ENCODE results near the gene ATP6V0E1.
A peak's percentile ranks its signal among the peaks of the same experiment; 100 is the strongest.

ATP6V0E1 gene

DNA sequence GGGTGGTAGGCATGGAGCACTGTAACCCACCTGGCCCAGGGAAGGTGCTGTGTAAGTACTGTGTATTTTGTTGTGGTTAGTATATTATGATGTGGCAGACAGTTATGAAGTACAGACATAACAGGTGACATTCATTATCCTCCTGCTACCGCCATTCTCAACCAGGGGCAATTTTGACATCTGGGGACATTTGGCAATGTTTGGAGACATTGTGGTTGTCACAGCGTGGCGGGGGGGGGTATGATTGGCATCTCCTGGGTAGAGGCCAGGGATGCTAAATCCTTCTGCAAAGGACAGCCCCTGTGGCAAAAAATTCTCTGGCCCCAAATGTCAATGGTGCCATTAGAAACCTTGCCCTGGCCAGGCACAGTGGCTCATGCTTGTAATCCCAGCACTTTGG, 34.1 kb upstream of the ATP6V0E1 start:
- ATAC-seq (replicated peaks) (no peak), DNase-seq (no peak)
- H3K27me3 Mint-ChIP-seq: no peaks in the 10 kb centered on the region
- no peak overlapping the region for H3K27ac Mint-ChIP-seq
- H3K4me1 Mint-ChIP-seq (ENCODE audit: low read depth in 2 of 2): peaks cover 3 to 8% of the 10 kb centered on the region in 2 donors
- H3K36me3 Mint-ChIP-seq (ENCODE audit: insufficient read depth): peaks cover 24% of the 10 kb centered on the region
- H3K4me3 Mint-ChIP-seq: no peak overlapping the region
- H3K9me3 Mint-ChIP-seq: no peaks in the 10 kb centered on the region

DNA sequence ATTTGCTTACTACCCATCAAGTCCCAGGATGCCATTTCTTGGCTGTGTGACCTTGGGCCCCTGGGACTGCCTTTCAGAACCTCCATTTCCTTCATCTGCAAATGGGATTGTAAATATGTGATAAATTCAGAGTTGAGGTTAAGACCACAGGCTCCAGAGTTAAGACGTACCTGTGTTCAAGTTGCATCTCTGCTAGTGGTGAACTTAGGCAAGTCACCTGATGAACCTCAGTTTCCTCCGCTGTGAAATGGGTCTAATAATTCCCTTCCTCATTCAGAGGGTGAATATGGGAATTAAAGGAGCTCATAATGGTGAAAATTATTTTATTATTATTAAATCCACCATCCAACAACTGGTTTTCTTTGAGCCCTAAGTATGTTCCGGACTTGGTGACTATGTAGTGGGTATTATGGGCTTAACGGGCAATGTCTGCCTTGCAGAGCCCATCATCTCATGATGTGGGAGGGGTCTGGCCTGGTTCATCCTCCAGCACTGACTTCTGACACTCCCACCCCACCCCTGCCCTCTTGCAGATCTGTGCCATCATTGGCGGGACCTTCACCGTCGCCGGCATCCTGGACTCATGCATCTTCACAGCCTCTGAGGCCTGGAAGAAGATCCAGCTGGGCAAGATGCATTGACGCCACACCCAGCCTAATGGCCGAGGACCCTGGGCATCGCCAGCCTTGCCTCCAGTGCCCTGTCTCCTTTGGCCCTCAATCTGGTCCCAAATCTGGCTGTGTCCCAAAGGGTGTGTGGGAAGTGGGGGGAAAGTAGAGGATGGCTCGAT, 33.2 kb upstream of the ATP6V0E1 start:
- no peaks in the 10 kb centered on the region for H3K27me3 Mint-ChIP-seq
- ATAC-seq (replicated peaks): no peak
- no peak overlapping the region for H3K27ac Mint-ChIP-seq
- peaks cover 20% of the 10 kb centered on the region for H3K36me3 Mint-ChIP-seq (ENCODE audit: insufficient read depth)
- no peaks in the 10 kb centered on the region for H3K9me3 Mint-ChIP-seq
- H3K4me1 Mint-ChIP-seq (ENCODE audit: low read depth in 2 of 2): peaks cover 5 to 8% of the 10 kb centered on the region in 2 donors
- no peak for DNase-seq
- no peak overlapping the region for H3K4me3 Mint-ChIP-seq

DNA sequence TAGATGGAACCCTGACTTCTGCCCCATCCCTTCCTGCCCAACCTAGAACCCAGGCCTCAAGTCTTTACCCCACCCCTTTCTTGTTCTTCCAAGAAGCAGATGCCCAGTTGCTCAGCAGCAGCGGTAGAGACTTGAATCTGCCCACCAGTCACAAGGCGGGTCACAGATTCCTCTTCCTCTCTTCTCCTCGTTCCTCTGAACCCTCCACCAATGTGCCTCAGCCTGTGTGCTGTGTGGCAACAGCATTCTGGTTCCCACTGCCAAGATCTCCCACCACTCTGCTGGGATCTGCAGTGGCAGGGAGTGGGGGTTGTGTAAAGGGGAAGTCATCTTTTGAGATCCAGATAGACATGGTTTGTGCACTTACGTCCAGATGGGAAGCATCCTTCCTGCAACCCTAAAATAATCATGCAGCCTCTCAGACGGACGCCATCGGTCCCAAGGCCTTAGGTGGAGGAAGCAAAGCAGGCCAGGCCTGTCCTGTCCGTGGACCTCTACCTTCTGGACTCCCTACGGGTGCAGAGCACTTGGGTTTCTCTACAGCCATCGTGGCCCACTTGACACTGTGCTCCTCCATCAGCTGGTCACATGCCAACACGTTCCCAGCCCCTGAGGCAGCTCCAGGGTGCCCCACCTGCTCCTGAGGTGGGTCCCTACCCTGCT, 32.1 kb upstream of the ATP6V0E1 start:
- Mint-ChIP-seq H3K27me3 (no peaks in the 10 kb centered on the region), H3K9me3 (no peaks in the 10 kb centered on the region), H3K36me3 (ENCODE audit: insufficient read depth) (peaks cover 16% of the 10 kb centered on the region), H3K4me3 (no peak overlapping the region), H3K4me1 (ENCODE audit: low read depth in 2 of 2) (peaks cover 2 to 4% of the 10 kb centered on the region in 2 donors), H3K27ac (no peak overlapping the region)
- ATAC-seq (replicated peaks) (no peak), DNase-seq (no peak)

DNA sequence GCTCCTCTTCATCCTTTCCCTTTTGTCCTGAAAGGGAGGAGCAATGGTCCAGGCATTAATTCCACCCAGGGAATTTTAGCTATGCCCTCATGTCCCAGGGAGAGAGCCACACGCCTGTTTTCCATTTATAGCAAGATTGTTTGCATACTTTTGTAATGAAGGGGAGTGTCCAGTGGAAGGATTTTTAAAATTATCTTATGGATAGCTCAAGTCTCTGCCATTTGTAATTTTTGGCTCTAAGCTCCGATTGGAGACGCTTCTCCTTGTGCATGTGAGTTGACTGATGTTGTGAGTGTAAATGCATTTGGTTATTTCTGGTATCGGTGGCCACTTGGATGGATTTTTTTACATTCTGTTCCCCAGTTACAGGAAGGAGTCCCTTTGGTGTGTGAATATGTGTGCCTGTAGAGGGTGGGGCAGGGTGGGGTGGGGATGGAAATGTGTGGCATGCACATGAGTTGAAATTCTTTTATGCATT, 31.5 kb upstream of the ATP6V0E1 start:
- Mint-ChIP-seq H3K4me1 (ENCODE audit: low read depth in 2 of 2) (peaks cover 2 to 4% of the 10 kb centered on the region in 2 donors), H3K4me3 (no peak overlapping the region), H3K9me3 (no peaks in the 10 kb centered on the region), H3K27me3 (no peaks in the 10 kb centered on the region), H3K27ac (no peak overlapping the region), H3K36me3 (ENCODE audit: insufficient read depth) (peaks cover 13% of the 10 kb centered on the region)
- no peak for DNase-seq
- ATAC-seq (replicated peaks): no peak

DNA sequence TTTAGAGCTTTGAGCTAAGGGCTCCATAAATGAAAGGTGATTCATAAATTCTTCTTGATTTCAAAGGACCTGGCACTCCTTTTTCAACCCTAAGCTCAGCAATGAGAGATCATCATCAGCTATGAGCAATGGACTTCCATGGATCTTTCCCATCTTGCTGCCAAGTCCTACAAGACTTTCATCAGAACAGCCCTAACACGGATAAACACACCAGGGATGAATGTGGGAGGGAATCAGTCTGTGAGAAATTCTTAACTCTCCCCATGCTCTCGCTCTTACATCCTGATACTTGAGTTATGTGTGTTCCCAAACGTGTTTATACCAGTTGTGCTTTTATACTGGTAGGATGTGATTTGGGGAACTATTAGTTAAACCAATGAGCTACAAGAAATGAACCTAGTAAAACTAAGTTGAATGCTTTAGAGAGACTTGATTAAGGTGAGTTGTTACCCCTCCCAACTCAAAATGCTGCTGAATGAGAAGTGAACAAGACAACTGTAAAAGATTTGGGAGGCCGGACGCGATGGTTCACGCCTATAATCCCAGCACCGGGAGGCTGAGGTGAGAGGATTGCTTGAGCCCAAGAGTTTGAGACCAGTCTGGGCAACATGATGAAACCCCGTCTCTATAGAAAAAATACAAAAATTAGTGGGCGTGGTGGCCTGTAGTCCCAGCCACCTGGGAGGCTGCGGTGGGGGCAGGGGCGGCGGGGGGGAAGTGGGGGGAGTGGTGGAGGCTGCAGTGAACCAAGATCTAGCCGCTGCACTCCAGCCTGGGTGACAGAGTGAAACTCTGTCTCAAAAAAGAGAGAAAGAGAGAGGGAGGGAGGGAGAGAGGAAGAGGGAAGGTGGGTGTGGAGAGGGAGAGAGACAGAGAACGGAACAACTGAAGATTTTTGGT, 29.5 kb upstream of the ATP6V0E1 start:
- Mint-ChIP-seq H3K4me3 (no peak overlapping the region), H3K27ac (peak overlapping the region in 1 of 2 donors; percentile 76), H3K27me3 (no peaks in the 10 kb centered on the region), H3K36me3 (ENCODE audit: insufficient read depth) (peaks cover 21% of the 10 kb centered on the region), H3K9me3 (no peaks in the 10 kb centered on the region), H3K4me1 (ENCODE audit: low read depth in 2 of 2) (peaks cover 8 to 9% of the 10 kb centered on the region in 2 donors)
- ATAC-seq (replicated peaks): no peak
- DNase-seq: no peak

DNA sequence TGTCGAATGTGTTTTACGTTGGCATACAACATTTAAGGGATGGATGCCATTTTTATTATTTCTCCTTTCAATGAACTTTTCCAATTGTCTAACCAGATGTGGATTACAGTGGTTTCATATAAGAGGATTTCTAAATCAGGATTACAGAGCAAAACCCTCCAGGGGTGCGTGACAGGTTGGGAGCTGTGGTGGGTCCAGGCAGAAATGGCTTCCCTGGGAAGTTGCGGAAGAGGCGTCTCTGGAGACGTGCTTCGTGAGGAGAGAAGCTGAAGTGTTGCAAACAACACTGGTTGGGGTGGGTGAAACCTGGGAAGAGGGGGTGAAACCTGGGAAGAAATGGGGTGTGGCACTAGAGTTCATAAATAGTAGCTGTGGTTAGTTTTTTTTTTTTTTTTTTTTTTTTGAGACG, 28.8 kb upstream of the ATP6V0E1 start:
- no peak for ATAC-seq (replicated peaks)
- no peaks in the 10 kb centered on the region for H3K27me3 Mint-ChIP-seq
- no peak for DNase-seq
- peaks cover 28% of the 10 kb centered on the region for H3K36me3 Mint-ChIP-seq (ENCODE audit: insufficient read depth)
- peaks cover 13 to 15% of the 10 kb centered on the region in 2 donors for H3K4me1 Mint-ChIP-seq (ENCODE audit: low read depth in 2 of 2)
- no peak overlapping the region for H3K4me3 Mint-ChIP-seq
- H3K9me3 Mint-ChIP-seq: no peaks in the 10 kb centered on the region
- H3K27ac Mint-ChIP-seq: peak overlapping the region in 1 of 2 donors; percentile 76

DNA sequence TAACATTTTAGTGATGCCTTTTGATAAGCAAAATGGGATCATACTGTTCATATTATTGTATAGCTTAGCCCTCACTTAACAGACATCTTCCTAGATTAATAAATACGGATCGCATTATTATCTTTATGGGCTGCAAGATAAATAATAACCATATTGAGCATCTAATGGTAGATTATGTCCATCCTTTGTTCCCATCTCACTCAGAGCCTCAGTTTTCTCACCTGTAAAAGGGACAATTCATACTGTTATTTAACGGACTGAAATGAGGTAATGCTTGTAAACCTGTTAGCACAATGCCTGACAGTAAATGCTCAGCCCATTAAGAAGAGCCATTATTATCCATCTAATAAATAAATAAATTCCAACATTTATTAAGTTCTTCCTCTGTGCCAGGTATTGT, 27.3 kb upstream of the ATP6V0E1 start:
- ATAC-seq (replicated peaks) (no peak), DNase-seq (no peak)
- Mint-ChIP-seq H3K36me3 (ENCODE audit: insufficient read depth) (peaks cover 27% of the 10 kb centered on the region), H3K27me3 (no peaks in the 10 kb centered on the region), H3K9me3 (no peaks in the 10 kb centered on the region), H3K27ac (no peak overlapping the region), H3K4me1 (ENCODE audit: low read depth in 2 of 2) (peaks cover 20 to 21% of the 10 kb centered on the region in 2 donors), H3K4me3 (no peak overlapping the region)

DNA sequence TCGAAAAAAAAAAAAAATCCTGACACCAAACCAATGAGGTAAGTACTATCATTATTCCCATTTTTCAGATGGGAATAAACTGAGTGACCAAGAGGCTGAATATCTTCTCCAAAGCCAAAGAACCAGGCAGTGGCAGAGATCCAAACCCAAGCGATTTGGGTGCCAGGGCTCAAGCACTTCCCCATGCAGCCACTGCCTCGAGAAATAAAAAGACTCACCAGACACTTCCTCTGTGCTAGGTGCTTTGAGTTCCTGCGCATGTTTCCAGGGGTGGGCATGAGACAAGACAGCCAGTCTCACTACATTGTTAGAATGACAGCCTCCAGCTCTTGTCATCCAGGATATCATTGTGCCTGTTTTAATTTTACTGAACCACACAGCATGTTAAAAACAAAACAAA, 26.6 kb upstream of the ATP6V0E1 start:
- H3K27ac Mint-ChIP-seq: no peak overlapping the region
- H3K9me3 Mint-ChIP-seq: no peaks in the 10 kb centered on the region
- peaks cover 21 to 24% of the 10 kb centered on the region in 2 donors for H3K4me1 Mint-ChIP-seq (ENCODE audit: low read depth in 2 of 2)
- ATAC-seq (replicated peaks): no peak
- DNase-seq: no peak
- H3K36me3 Mint-ChIP-seq (ENCODE audit: insufficient read depth): peaks cover 22% of the 10 kb centered on the region
- H3K4me3 Mint-ChIP-seq: peak overlapping the region in 1 of 2 donors; percentile 40
- H3K27me3 Mint-ChIP-seq: no peaks in the 10 kb centered on the region

DNA sequence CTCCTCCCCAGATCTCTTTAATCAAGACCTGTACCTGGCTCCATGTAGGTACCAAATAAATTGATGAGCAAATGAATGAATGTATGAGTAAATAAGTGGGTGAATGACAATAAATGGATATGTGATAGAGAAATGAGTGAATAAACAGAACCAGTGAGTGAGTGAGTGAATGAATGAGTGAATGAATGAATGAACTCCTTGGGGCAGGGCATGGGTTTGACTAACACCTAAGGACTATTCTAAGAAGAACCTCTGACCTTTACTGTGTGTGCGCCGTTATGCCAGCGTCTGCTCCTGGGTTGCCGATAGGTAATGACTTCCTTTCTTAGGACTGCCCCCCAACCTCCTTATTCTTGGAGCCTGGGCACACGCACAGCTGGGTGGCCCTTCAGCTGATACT, 26.1 kb upstream of the ATP6V0E1 start:
- DNase-seq (no peak), ATAC-seq (replicated peaks) (no peak)
- Mint-ChIP-seq H3K4me1 (ENCODE audit: low read depth in 2 of 2) (peaks cover 21 to 24% of the 10 kb centered on the region in 2 donors), H3K27ac (no peak overlapping the region), H3K9me3 (no peaks in the 10 kb centered on the region), H3K36me3 (ENCODE audit: insufficient read depth) (peaks cover 27% of the 10 kb centered on the region), H3K4me3 (peak overlapping the region; percentile 40 to 92), H3K27me3 (no peaks in the 10 kb centered on the region)

DNA sequence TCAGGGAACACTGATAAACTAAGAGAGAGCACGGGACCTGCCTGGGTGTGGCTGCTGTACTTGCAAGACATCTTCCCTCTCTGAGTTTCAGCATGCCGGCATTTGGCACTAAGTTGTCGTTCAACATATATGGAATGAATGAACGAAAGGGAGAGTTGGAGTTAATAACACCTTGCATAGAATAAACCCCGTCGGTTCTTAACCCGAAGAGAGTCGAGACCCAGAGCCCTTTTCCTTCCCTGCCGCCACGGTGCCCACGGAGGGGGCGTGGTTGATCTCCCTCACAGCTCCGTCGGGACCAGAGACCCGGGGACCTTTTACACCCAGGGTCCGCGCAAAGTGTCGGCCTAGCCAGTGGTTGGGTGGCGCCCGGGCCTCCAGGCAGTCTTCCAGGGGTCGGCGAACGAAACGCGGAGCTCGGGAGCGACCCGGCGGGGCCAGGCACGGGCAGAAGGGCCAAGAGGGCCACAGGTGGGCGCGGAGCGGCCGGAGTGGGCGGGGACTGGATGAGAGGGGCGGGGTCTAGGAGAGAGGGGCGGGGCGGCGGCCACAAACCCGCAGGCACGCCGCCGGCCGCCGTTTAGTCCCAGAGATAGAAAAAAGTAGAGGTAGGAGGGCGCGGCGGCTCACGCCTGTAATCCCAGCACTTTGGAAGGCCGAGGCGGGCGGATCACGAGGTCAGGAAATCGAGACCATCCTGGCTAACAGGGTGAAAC, 25.1 kb upstream of the ATP6V0E1 start:
- Mint-ChIP-seq H3K27me3 (no peaks in the 10 kb centered on the region), H3K4me1 (ENCODE audit: low read depth in 2 of 2) (peaks cover 21 to 24% of the 10 kb centered on the region in 2 donors), H3K36me3 (ENCODE audit: insufficient read depth) (peaks cover 27% of the 10 kb centered on the region), H3K9me3 (no peaks in the 10 kb centered on the region), H3K4me3 (peak overlapping the region; percentile 92 to 95), H3K27ac (peak overlapping the region; percentile 97)
- DNase-seq: peak; percentile 41 to 48 (median 42)
- ATAC-seq (replicated peaks): peak; percentile 67

DNA sequence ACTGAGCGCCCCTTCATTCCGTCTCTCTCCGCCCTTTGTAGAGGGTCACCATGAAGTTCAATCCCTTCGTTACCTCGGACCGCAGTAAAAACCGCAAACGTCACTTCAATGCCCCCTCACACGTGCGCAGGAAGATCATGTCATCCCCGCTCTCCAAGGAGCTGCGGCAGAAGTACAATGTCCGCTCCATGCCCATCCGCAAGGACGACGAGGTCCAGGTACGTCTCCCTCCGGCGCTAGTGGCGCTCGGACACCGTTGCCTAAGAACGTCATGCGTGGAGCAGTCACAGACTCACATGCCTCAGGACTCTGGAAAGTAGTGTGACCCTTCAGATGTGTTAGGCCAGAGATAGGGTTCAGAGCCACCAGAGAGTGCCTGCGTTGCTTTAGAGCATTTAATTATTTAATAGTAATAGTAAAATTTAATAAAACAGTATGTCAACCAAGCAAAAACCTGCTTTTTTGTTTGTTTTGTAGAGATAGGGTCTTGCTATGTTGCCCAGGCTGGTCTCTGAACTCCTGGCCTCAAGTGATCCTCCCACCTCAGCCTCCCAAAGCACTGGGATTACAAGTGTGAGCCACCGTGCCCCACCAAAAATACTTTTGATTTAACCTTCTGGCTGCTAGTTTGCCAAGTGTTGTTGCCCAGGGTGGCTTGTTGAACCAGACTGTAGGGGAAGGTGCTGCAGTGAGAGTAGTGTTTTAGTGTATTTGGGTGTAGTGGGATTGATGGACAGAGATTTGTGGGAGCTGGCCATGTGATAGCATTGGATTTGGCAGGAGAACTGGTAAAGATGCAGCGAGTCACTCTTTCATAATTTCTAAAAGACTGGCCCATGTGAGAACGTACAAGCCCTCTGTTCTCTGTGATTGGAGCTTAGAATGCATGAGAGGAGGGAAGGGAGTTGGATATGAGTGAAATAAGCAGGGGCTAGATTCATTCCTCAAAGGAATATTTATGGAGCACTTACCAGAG, 23.5 kb upstream of the ATP6V0E1 start:
- ATAC-seq (replicated peaks) (no peak), DNase-seq (peak in 1 of 3 experiments; percentile 7)
- Mint-ChIP-seq H3K9me3 (no peaks in the 10 kb centered on the region), H3K27ac (peak overlapping the region; percentile 97), H3K4me3 (peak overlapping the region; percentile 92 to 95), H3K4me1 (ENCODE audit: low read depth in 2 of 2) (peaks cover 19 to 24% of the 10 kb centered on the region in 2 donors), H3K36me3 (ENCODE audit: insufficient read depth) (peaks cover 29% of the 10 kb centered on the region), H3K27me3 (no peaks in the 10 kb centered on the region)

DNA sequence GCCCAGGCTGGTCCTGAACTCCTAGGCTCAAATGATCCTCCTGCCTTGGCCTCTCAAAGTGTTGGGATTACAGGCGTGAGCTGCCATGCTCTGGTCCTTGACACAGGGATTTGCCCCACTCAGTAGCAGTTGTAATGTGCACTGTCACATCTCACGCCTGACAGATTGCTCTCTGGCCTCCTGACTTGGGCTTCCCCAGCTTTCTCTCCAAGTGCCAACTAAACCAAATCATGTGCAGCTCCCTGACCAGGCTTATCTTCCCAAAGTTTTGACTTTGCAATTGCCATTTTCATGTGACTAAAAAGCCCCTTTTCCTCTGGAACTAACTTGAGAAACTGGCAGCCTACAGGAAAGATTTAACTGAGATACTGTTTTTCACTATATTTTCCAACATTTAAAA, 13.7 kb upstream of the ATP6V0E1 start:
- no peak overlapping the region for H3K4me3 Mint-ChIP-seq
- H3K27ac Mint-ChIP-seq: no peak overlapping the region
- H3K36me3 Mint-ChIP-seq (ENCODE audit: insufficient read depth): peaks cover 15% of the 10 kb centered on the region
- no peaks in the 10 kb centered on the region for H3K9me3 Mint-ChIP-seq
- ATAC-seq (replicated peaks) (no peak), DNase-seq (no peak)
- no peaks in the 10 kb centered on the region for H3K4me1 Mint-ChIP-seq (ENCODE audit: low read depth in 2 of 2)
- no peaks in the 10 kb centered on the region for H3K27me3 Mint-ChIP-seq
